Activated T-cell treated with anti-CD3 and anti-CD28 coated beads for 4 hours (primary cell): ENCODE data around the gene LBR.
"Not testable (repeated sequence)": the region's sequence is repeated elsewhere in the genome, so short reads cannot be mapped to it uniquely, and the experiment has no call there.

ENCODE experiments used
- DNase-seq: peaks from one replicate; pipeline ENCODE4 v3.0.0-alpha.2; 2020

Gene LBR

DNA sequence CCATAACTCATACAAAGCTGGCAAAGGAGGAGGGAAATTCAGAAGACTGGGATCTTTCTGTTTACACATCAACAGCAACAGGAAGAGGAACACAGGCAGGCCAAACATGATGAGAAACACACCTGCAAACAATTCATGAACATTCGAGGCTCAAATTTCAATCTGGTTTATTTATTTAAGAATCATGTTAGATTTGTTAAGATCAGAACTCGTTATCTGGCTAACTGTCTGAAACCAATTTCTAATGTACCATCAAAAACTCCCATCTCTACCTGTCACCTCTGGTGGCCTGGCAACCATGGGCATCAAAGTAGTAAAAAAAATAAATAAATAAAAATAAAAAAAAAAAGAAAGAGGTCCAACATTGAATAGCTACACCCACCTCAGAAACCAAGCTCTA, 9.8 kb downstream of the LBR start:
- DNase-seq, result no peak

DNA sequence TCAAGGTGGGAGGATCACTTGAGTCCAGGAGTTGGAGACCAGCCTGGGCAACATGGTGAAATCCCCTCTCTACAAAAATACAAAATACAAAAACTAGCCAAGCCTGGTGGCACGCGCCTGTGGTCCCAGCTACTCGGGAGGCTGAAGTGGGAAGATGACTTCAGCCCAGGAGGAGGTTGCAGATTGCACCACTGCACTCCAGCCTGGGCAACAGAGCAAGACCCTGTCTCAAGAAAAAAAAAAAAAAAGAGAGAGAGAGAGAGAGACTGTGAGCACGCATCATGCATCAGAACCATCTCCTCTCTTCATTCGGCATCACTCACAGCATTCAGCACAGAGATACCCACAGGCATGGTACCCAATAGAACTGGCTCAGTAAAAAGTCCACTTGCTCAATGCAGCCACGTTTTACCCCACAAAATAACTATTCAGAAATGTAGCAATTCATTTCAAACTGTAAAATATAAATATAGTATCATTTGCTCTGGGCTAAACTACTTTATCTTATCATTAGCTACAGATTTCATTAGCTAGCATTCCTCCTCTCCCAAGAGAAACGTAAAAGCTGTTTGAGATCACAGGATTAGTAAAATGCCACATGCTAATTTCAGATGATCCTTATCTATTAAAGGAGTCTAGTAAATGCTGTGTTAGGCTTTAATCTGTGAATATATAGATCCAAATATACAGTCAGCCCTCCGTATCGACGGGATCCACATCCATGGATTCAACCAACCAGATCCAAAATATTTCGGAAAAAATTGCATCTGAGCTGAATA, 11.7 kb downstream of the LBR start:
- DNase-seq, result no peak

- DNase-seq, result no peak
Measured at GRCh38 chr1:225415307-225415706, 12.5 kb downstream of the LBR start.

- no peak for DNase-seq
Measured at GRCh38 chr1:225413708-225414375, 14.0 kb downstream of the LBR start.

GRCh38 chr1:225412803-225413351, 15.0 kb downstream of the LBR start:
- no peak for DNase-seq

DNA sequence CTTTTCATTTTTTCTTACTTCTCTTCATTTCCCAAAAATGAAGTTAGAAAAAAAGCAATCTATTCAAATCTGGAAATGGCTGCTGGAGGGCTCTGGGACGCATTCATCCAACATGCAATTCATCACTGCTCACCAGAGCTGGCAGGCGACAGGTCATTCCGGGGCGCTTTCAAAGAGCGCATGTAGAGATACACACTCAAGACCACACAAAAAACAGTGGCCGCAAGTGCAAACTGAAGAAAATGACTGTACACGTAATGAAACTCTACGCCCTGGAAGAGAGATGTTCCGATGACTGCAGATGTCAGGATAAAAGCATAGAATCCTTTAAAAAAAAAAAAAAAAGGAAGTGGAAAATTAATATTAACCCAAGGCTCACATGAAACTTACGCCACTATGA, 15.5 kb downstream of the LBR start:
- DNase-seq, result no peak

DNA sequence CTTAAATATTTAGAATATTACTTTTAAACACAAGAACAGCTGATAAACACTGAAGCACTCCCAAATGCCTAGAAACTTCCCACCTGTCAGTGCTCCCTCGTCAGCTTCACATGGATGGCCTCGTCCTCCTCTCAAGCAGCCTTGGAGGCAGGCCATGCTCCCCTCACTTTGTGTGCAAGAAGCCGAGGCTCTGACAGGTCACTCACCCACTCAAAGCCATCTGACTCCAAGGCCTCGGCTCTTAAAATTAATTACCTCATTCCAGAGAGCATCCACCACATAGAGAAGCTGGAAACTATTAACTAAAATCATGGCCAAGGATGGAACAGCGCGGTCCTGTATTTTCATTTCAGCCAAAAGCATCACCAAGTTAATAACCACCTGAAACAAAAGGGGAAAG, 17.8 kb downstream of the LBR start:
- DNase-seq, result no peak

GRCh38 chr1:225409051-225409450, 18.8 kb downstream of the LBR start:
- no peak for DNase-seq

DNA sequence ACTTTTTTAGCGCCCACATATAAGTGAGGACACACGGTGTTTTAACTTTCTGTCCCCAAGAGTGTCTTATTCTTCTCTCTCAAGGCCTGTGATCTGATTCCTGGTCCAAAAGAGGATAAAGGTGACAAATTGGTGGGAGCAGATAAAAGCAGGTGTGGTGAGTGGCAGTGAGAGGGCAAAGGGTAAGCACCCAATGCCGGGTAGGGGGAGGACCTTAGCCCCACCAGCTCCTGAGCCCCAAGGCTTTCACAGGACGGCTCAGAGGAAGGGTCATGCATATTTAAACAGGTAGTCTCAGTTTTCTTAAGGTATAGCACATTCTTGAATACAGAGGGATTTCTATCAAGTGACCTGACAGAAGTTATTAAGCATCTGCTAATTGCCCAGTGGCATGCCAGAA, 19.6 kb downstream of the LBR start:
- no peak for DNase-seq

GRCh38 chr1:225407755-225408154, 20.1 kb downstream of the LBR start:
- DNase-seq, result no peak

- no peak for DNase-seq
Measured at GRCh38 chr1:225406976-225407725, 20.7 kb downstream of the LBR start.

GRCh38 chr1:225400968-225401367, 26.9 kb downstream of the LBR start:
- no peak for DNase-seq

GRCh38 chr1:225396357-225396756, 31.5 kb downstream of the LBR start:
- DNase-seq, result no peak

GRCh38 chr1:225389843-225390242, 38.0 kb downstream of the LBR start:
- DNase-seq, result no peak

GRCh38 chr1:225388372-225388771, 39.5 kb downstream of the LBR start:
- DNase-seq, result no peak

GRCh38 chr1:225386860-225387259, 41.0 kb downstream of the LBR start:
- DNase-seq, result not testable (repeated sequence)

DNA sequence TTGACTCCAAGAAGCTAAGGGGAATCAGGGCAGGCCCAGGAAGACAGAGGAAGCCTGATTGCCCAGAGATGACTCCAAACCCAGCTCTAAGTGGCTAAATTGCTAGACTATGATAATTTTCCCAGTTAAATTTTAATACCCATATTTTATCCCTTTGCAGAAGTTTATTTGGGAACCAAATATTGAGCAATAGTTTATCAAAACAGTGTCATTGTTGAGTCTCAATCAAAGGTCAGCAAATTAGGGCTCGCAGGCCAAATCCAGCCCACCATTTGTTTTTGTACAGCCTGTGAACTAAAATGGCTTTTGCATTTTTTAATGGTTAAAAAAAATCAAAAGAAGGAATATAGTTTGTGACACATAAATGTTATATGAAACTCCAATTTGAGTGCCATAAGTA, 47.1 kb downstream of the LBR start:
- DNase-seq, result no peak

DNA sequence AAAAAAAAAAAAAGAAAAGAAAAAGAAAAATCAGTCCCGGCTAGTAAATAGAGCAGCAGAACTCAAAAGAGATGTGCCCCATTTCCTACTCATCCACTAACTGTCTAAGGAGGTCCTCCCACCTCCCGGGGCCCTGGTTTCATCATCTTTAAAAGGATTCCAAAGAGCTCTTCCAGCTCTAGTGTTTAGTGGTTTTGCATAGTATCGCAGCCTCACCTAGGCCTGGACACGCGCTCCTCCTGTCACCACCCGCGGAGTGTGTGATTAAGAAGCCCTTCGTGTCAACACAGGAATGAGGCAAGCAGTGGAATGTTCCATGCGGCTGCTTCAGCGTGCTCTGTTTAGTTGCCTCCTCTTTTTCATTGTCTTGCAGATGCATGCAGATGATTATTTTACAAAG, 49.0 kb downstream of the LBR start:
- DNase-seq, result no peak

GRCh38 chr1:225374996-225375395, 52.8 kb downstream of the LBR start:
- no peak for DNase-seq

DNA sequence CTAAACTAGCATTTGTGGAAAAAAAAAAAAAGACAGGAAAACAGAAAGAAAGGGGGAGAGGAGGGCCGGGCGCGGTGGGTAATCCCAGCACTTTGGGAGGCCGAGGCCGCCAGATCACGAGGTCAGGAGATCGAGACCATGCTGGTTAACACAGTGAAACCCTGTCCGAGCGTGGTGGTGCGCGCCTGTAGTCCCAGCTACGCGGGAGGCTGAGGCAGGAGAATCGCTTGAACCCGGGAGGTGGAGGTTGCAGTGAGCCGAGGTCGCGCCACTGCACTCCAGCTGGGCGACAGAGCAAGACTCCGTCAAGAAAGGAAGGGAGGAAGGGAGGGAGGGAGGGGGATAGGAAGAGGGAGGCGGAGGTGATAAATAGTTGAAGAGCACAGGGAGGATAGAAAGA, 54.7 kb downstream of the LBR start:
- no peak for DNase-seq

GRCh38 chr1:225371366-225372010, 56.4 kb downstream of the LBR start:
- DNase-seq, result no peak

GRCh38 chr1:225368036-225368552, 59.7 kb downstream of the LBR start:
- no peak for DNase-seq

- no peak for DNase-seq
Measured at GRCh38 chr1:225366552-225366951, 61.3 kb downstream of the LBR start.
